GM10248 (cell line): ENCODE data around the gene ZNF234.

Experiments
- CTCF ChIA-PET: fragments of 300-600 bp; sonication (Branson Sonifier 250); formaldehyde crosslinking; extraction: SDS; loops from one replicate; lab custom pipeline; 2021; ENCODE audit warnings: antibody characterized with exemption; lab: Yijun Ruan, JAX
- POLR2A ChIA-PET: fragments of 350-650 bp; sonication (Branson Sonifier 250); formaldehyde crosslinking; extraction: SDS; loops from one replicate; lab custom pipeline; 2020; ENCODE audit warnings: antibody characterized with exemption; lab: Yijun Ruan, JAX
- DNase-seq: peaks from one replicate; pipeline ENCODE4 v3.0.0; 2012; ENCODE audit errors: extremely low spot score
- TF ChIP-seq, protein P1 (sequence below): IDR thresholded peaks from 2 replicates; pipeline ENCODE4 v1.5.1; 2012; ENCODE audit warnings: mild to moderate bottlenecking, low read depth; ENCODE audit errors: extremely low read depth, missing control alignments, control extremely low read depth

The ZNF234 gene

DNA sequence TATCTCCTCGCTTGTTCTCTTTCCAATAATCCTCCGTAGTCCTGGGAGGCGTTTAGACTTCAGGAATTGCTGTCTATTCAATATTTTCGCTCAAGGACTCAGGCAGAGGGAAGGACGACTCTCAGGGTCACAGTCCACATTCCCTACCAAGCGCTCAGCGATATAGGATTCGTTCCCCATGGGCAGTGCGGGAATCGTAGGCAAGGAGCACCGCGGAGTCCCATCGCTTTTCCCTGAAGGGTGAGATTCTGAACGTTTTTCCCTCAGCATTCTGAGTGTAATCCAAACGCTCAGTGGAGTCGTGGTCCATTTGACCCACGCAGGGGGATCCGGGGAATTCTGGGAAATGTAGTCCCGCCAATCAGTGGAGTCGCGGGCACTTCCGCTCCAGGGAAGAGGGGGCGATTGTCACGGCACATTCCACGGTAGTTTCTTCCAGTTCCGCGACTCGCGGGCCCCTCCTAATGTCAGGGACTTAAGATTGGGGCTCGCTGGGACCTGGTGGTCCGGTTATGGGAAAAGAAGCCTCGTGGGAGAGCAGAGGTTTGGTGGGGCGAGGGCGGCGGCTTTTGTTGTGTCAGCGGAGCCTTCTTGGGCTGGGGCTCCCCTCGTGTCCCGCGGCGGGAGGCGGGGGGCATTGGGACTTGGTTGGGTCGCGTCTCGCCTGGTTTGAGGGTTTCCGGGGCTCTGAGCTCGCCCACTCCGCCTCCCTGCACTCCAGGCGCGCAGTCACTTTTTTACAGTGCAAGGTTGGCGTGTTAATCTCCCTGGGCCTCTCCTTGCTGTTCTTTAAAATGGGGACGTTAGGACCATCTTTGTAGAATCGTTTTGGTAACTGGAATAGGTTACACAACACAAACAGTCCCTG is at the start of gene ZNF234:
Gene ZNF234 (plus strand): TSS at position 364 of the 868 bp plus-strand sequence. CDS start 3,079 bp downstream, outside the sequence.
- CTCF ChIA-PET, result interaction anchor here (1.1 kb wide), 1 partner anchor 10 kb away, joined by 4 read pairs; no protein-coding TSS in a partner anchor

DNA sequence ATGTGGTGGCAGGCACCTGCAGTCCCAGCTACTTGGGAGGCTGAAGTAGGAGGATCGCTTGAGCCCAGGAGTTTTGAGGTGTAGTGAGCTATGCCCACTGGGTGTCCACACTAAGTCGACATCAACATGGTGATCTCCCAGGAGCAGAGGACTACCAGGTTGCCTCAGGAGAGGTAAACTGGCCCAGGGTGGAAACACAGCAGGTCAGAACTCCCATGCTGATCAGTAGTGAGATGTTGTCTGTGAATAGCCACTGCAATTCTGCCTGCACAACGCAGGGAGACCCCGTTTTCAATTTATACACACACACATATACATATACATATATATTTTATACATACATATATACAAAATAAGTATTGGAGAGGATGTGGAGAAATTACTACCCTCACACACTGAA is 49.2 kb upstream of the ZNF234 start:
- no peak for DNase-seq
- POLR2A ChIA-PET, result no interaction called here
- TF ChIP-seq, protein P1, sequence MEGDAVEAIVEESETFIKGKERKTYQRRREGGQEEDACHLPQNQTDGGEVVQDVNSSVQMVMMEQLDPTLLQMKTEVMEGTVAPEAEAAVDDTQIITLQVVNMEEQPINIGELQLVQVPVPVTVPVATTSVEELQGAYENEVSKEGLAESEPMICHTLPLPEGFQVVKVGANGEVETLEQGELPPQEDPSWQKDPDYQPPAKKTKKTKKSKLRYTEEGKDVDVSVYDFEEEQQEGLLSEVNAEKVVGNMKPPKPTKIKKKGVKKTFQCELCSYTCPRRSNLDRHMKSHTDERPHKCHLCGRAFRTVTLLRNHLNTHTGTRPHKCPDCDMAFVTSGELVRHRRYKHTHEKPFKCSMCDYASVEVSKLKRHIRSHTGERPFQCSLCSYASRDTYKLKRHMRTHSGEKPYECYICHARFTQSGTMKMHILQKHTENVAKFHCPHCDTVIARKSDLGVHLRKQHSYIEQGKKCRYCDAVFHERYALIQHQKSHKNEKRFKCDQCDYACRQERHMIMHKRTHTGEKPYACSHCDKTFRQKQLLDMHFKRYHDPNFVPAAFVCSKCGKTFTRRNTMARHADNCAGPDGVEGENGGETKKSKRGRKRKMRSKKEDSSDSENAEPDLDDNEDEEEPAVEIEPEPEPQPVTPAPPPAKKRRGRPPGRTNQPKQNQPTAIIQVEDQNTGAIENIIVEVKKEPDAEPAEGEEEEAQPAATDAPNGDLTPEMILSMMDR, result no peak
- CTCF ChIA-PET, result no interaction called here

More for the DNA sequence above, at the start of gene ZNF234:
- TF ChIP-seq, protein P1, result no peak
- peak; percentile 88 for DNase-seq
- POLR2A ChIA-PET, result interaction anchor here (1.0 kb wide), 2 partner anchors 23 to 207 kb away, joined by 3 read pairs; partner anchors contain the start of genes ZNF226 and ZNF45

DNA sequence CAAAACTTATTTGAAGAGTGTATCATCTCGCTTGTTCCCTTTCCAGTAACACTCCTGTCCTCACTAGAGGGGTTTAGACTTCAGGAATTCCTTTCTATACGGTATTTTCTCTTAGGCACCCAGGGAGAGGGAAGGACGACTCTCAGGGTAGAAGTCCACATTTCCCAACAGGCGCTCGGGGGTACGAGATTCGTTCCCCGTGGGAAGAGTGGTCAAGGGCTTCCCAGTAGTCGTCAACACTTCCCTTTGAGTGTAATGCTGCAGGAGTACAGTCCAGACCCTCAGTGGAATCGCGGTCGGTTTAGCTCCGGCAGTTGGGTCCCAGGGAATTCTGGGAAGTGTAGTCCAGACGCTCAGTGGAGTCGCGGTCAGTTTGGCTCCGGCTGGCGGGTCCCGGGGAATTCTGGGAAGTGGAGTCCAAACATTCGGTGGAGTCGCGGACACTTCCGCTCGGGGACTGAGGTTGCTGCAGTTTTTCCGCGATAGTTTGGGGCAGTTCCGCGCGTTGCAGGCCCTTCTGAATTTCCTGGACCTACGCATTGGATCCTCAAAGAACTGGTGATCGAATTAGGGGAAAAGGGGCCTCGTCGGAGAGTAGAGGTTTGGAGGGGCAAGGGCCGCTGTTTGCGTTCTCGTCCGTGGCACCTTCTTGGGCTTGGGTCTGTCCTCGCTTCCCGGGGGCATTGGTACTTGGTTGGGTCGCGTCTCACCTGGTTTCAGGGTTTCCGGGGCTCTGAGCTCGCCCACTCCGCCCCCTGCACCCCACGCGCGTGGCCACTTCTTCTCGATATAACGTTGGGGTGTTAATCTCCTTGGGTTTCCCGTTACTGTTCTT is 47.2 kb upstream of the ZNF234 start, which contains the start of gene ZNF224:
Gene ZNF224 (plus strand): TSS at position 431 of the 835 bp plus-strand sequence. CDS start 3,513 bp downstream, outside the sequence.
- DNase-seq, result peak; percentile 90
- ChIA-PET CTCF (interaction anchor here (0.8 to 1.4 kb wide), 6 partner anchors 9 to 91 kb away, joined by 3 to 4 read pairs (median 3); no protein-coding TSS in a partner anchor), POLR2A (interaction anchor here (0.6 kb wide), 1 partner anchor 215 kb away, joined by 4 read pairs; no protein-coding TSS in a partner anchor)
- TF ChIP-seq, protein P1, result no peak

DNA sequence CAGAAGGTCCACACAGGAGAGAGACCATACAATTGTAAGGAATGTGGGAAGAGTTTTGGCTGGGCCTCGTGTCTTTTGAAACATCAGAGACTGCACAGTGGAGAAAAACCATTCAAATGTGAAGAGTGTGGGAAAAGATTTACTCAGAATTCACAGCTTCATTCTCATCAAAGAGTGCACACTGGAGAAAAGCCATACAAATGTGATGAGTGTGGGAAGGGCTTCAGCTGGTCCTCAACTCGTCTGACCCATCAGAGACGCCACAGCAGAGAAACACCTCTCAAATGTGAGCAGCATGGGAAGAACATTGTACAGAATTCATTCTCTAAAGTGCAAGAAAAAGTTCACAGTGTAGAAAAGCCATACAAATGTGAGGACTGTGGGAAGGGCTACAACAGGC is 33.6 kb upstream of the ZNF234 start:
- ChIA-PET CTCF (interaction anchor here (0.9 to 1.3 kb wide), 2 partner anchors 13 to 14 kb away, joined by 3 read pairs; partner anchors contain the start of gene ZNF224), POLR2A (no interaction called here)
- no peak for DNase-seq
- TF ChIP-seq, protein P1, result no peak

DNA sequence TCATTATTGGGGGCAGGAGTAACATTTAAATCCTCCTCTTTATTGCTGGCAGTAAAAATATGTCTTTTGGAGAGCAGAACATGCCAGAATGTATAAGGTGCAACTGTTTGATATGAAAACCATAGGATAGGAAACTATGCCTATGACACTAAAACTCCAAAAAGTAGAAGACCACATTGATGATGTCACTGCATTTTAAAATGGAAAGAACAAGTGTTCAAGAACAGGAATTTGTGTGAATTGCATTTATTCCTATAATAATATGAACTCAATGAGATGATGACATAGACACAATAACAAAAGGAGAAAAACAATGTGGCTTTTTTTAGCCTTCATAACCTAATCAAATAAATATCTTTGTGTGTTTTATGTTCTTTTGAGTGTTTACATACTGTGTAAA is 31.9 kb upstream of the ZNF234 start:
- ChIA-PET POLR2A (no interaction called here), CTCF (no interaction called here)
- TF ChIP-seq, protein P1, result no peak
- no peak for DNase-seq
